Measurements from ENCODE around the gene RFTN1. TPM values are rescaled to one million over a fixed set of nuclear protein-coding genes. Genes with fewer than 3 reads are reported as not detected.

The RFTN1 gene
- total and polyA plus RNA-seq, 3 donors from 2014 or later: 20.8 to 25.7 (median 22.2) TPM

DNA sequence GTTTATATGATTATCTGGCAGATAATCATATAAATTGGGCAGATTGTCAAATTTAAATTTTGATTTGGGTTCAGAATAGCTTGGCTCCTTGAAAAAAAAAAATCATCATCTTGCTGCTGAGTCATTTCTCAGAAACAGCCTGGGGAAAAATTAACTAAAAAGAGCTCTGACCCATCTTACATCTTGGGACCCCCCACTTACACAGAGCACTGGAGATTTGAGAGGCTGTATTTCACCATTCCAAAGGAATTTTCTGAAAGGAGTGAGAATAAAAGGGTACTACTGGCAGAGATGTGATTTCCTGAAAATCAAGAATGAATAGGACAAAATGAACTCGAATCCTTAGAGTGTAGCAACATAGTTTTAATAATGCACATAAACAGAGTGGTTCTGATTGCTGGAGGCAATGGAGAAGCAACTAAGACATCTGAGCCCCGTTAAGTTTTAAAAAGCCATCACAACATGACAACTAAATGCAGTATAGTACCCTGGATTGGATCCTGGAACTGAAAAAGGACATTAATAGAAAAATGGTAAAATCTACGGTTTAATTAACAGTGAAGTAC is 97.5 kb downstream of the RFTN1 start:
- Histone ChIP-seq H3K27me3 (no peaks in the 10 kb centered on the region), H3K36me3 (ENCODE audit: low read depth, missing control alignments) (no peaks in the 10 kb centered on the region), H3K4me3 (no peak overlapping the region), H3K9me3 (no peaks in the 10 kb centered on the region), H3K27ac (no peak overlapping the region), H3K4me1 (peaks cover 11% of the 10 kb centered on the region)
- DNase-seq: no peak
- intact Hi-C loops (cut with DNase I; ENCODE audit: low total_unique reads): no loop called here
- WGBS, 2 donors: 75 to 88% methylated on average over 3 of the region's 3 CpGs
- no peak for TF ChIP-seq POLR2A (IDR thresholded peaks at IDR 0.05)
- TF ChIP-seq, protein P1, sequence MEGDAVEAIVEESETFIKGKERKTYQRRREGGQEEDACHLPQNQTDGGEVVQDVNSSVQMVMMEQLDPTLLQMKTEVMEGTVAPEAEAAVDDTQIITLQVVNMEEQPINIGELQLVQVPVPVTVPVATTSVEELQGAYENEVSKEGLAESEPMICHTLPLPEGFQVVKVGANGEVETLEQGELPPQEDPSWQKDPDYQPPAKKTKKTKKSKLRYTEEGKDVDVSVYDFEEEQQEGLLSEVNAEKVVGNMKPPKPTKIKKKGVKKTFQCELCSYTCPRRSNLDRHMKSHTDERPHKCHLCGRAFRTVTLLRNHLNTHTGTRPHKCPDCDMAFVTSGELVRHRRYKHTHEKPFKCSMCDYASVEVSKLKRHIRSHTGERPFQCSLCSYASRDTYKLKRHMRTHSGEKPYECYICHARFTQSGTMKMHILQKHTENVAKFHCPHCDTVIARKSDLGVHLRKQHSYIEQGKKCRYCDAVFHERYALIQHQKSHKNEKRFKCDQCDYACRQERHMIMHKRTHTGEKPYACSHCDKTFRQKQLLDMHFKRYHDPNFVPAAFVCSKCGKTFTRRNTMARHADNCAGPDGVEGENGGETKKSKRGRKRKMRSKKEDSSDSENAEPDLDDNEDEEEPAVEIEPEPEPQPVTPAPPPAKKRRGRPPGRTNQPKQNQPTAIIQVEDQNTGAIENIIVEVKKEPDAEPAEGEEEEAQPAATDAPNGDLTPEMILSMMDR (IDR thresholded peaks at IDR 0.05): no peak

DNA sequence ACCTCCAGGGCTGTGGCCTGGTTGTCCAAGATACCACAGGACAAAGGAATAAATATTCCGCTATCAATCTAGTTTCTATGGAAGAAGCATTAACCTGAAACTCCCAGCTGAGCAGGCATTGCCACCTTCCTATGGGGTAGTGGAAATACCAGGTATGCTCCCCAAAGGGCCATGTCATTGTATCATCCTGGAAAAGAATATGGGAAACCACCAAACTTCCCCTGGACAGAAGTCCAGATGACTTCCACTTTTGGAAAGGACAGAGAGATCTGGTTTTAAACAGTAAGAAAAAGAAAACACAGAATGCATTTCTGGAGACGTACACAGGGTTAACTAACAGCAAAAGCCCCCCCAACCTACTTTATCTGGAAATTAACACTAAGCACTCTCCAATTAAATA is 100.2 kb downstream of the RFTN1 start:
- intact Hi-C loops (cut with DNase I; ENCODE audit: low total_unique reads): no loop called here
- Histone ChIP-seq H3K27ac (no peak overlapping the region), H3K4me3 (no peak overlapping the region), H3K9me3 (no peaks in the 10 kb centered on the region), H3K36me3 (ENCODE audit: low read depth, missing control alignments) (no peaks in the 10 kb centered on the region), H3K27me3 (no peaks in the 10 kb centered on the region), H3K4me1 (no peaks in the 10 kb centered on the region)
- no peak for TF ChIP-seq POLR2A (IDR thresholded peaks at IDR 0.05)
- TF ChIP-seq, protein P1 (IDR thresholded peaks at IDR 0.05): no peak
- no peak for DNase-seq
- WGBS, 2 donors: 89 to 98% methylated on average over 2 of the region's 2 CpGs

DNA sequence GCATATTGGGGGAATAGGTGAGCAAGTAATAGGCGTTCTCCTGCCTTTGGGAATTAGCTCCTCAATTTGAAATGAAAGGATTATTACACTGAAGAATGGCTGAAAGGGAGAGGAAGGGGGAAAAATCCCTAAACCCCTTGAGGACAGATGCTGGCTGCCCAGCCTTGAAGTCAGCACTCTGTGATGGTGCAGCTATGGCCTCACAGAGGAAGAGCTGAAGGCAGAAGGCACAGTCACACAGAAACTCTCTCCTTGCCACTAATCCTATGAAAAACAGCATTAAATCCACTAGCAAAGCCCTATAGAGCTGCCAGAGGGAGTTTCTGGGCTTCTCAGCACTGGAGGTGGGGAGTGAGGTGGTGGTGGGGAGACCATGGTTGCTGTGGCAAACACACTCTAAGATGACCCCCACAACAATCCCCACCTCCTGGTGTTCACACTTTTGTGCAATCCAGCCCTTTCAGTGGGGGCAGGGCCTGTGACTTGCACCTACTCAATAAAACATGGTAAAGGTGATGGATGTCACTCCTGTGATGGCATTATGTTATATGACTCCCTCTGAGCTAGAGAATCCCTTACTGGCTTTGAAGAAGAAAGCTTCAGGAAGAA is 101.2 kb downstream of the RFTN1 start:
- 95 to 97% methylated on average over 1 of the region's 1 CpG for WGBS, 2 donors
- no peak overlapping the region for H3K4me3 ChIP-seq
- TF ChIP-seq, protein P1 (IDR thresholded peaks at IDR 0.05): no peak
- TF ChIP-seq POLR2A (IDR thresholded peaks at IDR 0.05): no peak
- no peaks in the 10 kb centered on the region for H3K4me1 ChIP-seq
- intact Hi-C loops (cut with DNase I; ENCODE audit: low total_unique reads): no loop called here
- no peak overlapping the region for H3K27ac ChIP-seq
- no peak for DNase-seq
- no peaks in the 10 kb centered on the region for H3K27me3 ChIP-seq
- H3K36me3 ChIP-seq (ENCODE audit: low read depth, missing control alignments): no peaks in the 10 kb centered on the region
- H3K9me3 ChIP-seq: no peaks in the 10 kb centered on the region

DNA sequence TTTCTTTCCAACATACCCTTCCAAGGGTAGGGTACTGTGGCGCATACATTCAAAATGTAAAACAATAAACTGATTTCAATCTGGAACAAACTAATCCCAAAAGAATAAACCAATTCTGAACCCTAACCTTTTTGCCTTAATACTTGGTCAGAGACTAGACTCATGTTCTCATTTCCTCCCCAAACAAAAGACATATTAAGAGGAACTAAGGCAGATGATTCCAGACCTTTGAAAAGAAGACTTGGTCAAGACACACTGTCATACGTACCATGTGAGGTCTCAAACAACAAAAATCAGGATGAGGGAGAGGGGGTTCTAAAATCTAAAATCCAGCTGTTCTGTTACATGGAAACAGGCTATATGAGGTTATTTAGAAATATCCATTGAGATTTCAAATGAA is 102.1 kb downstream of the RFTN1 start:
- no peaks in the 10 kb centered on the region for H3K9me3 ChIP-seq
- intact Hi-C loops (cut with DNase I; ENCODE audit: low total_unique reads): no loop called here
- H3K36me3 ChIP-seq (ENCODE audit: low read depth, missing control alignments): no peaks in the 10 kb centered on the region
- no peak overlapping the region for H3K27ac ChIP-seq
- no peaks in the 10 kb centered on the region for H3K27me3 ChIP-seq
- H3K4me1 ChIP-seq: no peaks in the 10 kb centered on the region
- no peak for DNase-seq
- TF ChIP-seq, protein P1 (IDR thresholded peaks at IDR 0.05): no peak
- no peak for TF ChIP-seq POLR2A (IDR thresholded peaks at IDR 0.05)
- no peak overlapping the region for H3K4me3 ChIP-seq
- WGBS, 2 donors: 92 to 99% methylated on average over 2 of the region's 2 CpGs

DNA sequence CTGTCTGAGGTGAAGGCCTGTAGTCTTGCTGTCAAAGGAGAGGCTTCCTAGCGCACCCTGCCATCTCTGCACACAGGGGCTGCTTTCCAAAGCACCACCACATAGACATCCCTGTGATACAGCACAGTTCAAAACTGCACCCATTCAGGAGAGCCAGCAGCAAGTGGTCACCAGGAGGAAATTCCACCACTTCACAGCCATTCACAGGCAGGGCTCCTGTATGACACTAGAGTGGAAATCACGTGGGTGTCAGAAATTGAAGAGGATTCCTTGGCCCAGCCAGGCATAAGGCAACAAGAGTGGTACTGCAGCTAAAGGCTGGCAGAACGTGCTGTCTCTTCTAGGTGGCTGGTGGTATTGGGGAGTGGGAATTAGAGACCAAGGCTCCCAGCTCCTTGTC is 102.8 kb downstream of the RFTN1 start:
- H3K9me3 ChIP-seq: no peaks in the 10 kb centered on the region
- H3K4me3 ChIP-seq: no peak overlapping the region
- H3K27ac ChIP-seq: no peak overlapping the region
- TF ChIP-seq, protein P1 (IDR thresholded peaks at IDR 0.05): no peak
- no peak for TF ChIP-seq POLR2A (IDR thresholded peaks at IDR 0.05)
- no peak for DNase-seq
- WGBS, 2 donors: 55 to 75% methylated on average over 3 of the region's 3 CpGs
- intact Hi-C loops (cut with DNase I; ENCODE audit: low total_unique reads): no loop called here
- no peaks in the 10 kb centered on the region for H3K36me3 ChIP-seq (ENCODE audit: low read depth, missing control alignments)
- no peaks in the 10 kb centered on the region for H3K4me1 ChIP-seq
- no peaks in the 10 kb centered on the region for H3K27me3 ChIP-seq

Measured in testis (tissue), 3 donors.